Transverse colon (tissue), 4 donors: ENCODE results near the gene RPAIN. TPM values are rescaled to one million over a fixed set of nuclear protein-coding genes. Genes with fewer than 3 reads are reported as not detected.
"Not testable (repeated sequence)": the region's sequence is repeated elsewhere in the genome, so short reads cannot be mapped to it uniquely, and the experiment has no call there.

Experiments
- DNase-seq: peaks from one replicate; pipeline ENCODE4 v3.0.0-alpha.2; 2019
- H3K27ac ChIP-seq, 4 donors: fragments of 200-600 bp; sonication (generic); 2 replicates each; pipeline ENCODE4 v1.5.1; 2016 to 2018; ENCODE audit warnings: inconsistent platforms in 4 of 4
- H3K27me3 ChIP-seq: fragments of 200-600 bp; sonication (generic); 2 replicates; pipeline ENCODE4 v1.5.1; 2017; ENCODE audit warnings: inconsistent platforms
- H3K36me3 ChIP-seq, 4 donors: fragments of 200-600 bp; sonication (generic); 2 replicates each; pipeline ENCODE4 v1.5.1; 2017 to 2019; ENCODE audit warnings: inconsistent platforms in 4 of 4
- H3K4me1 ChIP-seq, 4 donors: fragments of 200-600 bp; sonication (generic); 2 replicates each; pipeline ENCODE4 v1.5.1; 2017 to 2020; ENCODE audit warnings: inconsistent platforms in 4 of 4
- H3K4me3 ChIP-seq, 4 donors: fragments of 200-600 bp; sonication (generic); 1 replicate in 1 of 4; 2 replicates in 3 of 4; pipeline versions ENCODE4 v1.5.1 to v1.6.1; 2017 to 2019; ENCODE audit warnings: inconsistent platforms in 4 of 4
- H3K9me3 ChIP-seq, 2 donors: fragments of 200-600 bp; sonication (generic); 2 replicates each; pipeline ENCODE4 v1.5.1; 2017 to 2019; ENCODE audit warnings: inconsistent platforms in 2 of 2
- CTCF ChIP-seq, 5 experiments: fragments of 200-600 bp in 3 of 5; fragments of 450-650 bp in 2 of 5; sonication (generic) in 3 of 5; IDR thresholded peaks; 1 replicate in 2 of 5; 2 replicates in 3 of 5; pipeline ENCODE4 v1.5.1; 2016 to 2017; ENCODE audit warnings: antibody characterized with exemption in 5 of 5, inconsistent platforms in 3 of 5, mild to moderate bottlenecking in 2 of 5, moderate library complexity in 1 of 5
- EP300 ChIP-seq: sonication (generic); formaldehyde crosslinking; IDR thresholded peaks from one replicate; pipeline ENCODE4 v1.6.1; 2017; ENCODE audit warnings: antibody characterized with exemption, low read depth
- POLR2A ChIP-seq: fragments of 450-650 bp; IDR thresholded peaks from one replicate; pipeline ENCODE4 v1.6.1; 2016; ENCODE audit warnings: antibody characterized with exemption, mild to moderate bottlenecking, moderate library complexity
- POLR2AphosphoS5 ChIP-seq, 3 donors: sonication (generic); formaldehyde crosslinking; IDR thresholded peaks; one replicate each; pipeline ENCODE4 v1.6.1; 2016; ENCODE audit warnings: antibody characterized with exemption in 3 of 3
- WGBS, 2 donors: methylation state at CpG; one replicate each; pipeline ENCODE4 v1.1.5; 2018; ENCODE audit warnings: low coverage in 1 of 2; 5-methylcytosine and 5-hydroxymethylcytosine counted together
- in situ Hi-C, 4 donors: fragments of 200-750 bp; cut with MboI; loops; one replicate each; pipeline versions ENCODE4 v1.15.0 to v1.15.1; 2017; ENCODE audit warnings: low sequenced_read_pairs in 3 of 4, low pct_ligation_motif_present in 1 of 4, low pct_unique_long_range_greater_than_20kb in 1 of 4
- intact Hi-C: fragments of 100-400 bp; cut with DNase I; formaldehyde crosslinking; loops from one replicate; pipeline ENCODE4 v1.15.1; 2023; ENCODE audit warnings: low total_unique reads
- total RNA-seq, 4 donors: library from RNA; depleted of rRNA; stranded (reverse); fragments of >200 nt; gene quantifications; one replicate each; pipeline ENCODE4 v1.1.0, GENCODE V29; 2016

Gene RPAIN
- total RNA-seq, 4 donors from 2014 or later, result 9.4 to 566 (median 41.9) TPM

GRCh38 chr17:5434984-5435383, 15.0 kb downstream of the RPAIN start:
- H3K27me3 ChIP-seq, result no peaks in the 10 kb centered on the region
- 95 to 100% methylated on average over 1 to 2 of the region's 2 CpGs for WGBS, 2 donors
- peaks cover 0 to 39% (median 11%) of the 10 kb centered on the region in 4 donors for H3K36me3 ChIP-seq
- no peak overlapping the region for H3K27ac ChIP-seq
- intact Hi-C loops, result no loop called here
- DNase-seq, result no peak
- in situ Hi-C loops, result no loop called here
- no peak for TF ChIP-seq POLR2A
- TF ChIP-seq EP300, result no peak
- no peak for TF ChIP-seq POLR2AphosphoS5 (IDR thresholded peaks at IDR 0.05)
- TF ChIP-seq CTCF (IDR thresholded peaks at IDR 0.05), result no peak
- H3K4me1 ChIP-seq, result peaks cover 5 to 29% (median 15%) of the 10 kb centered on the region in 4 donors
- no peaks in the 10 kb centered on the region for H3K9me3 ChIP-seq
- no peak overlapping the region for H3K4me3 ChIP-seq

GRCh38 chr17:5435781-5436315, 15.9 kb downstream of the RPAIN start:
- DNase-seq, H3K27me3 ChIP-seq, intact Hi-C loops, H3K27ac ChIP-seq, in situ Hi-C loops, H3K9me3 ChIP-seq, H3K4me3 ChIP-seq: not testable (repeated sequence)
- Histone ChIP-seq H3K36me3 (peaks cover 0 to 39% (median 11%) of the 10 kb centered on the region in 4 donors), H3K4me1 (peaks cover 5 to 29% (median 15%) of the 10 kb centered on the region in 4 donors)
- 91% methylated on average over 12 of the region's 12 CpGs; no CpG with 5 or more reads in 1 of the 2 donors for whole genome bisulfite sequencing, 2 donors

GRCh38 chr17:5437721-5438317, 17.8 kb downstream of the RPAIN start:
- 28 to 47% methylated on average over 3 to 5 of the region's 5 CpGs for WGBS, 2 donors
- in situ Hi-C loops, result no loop called here
- no peak for TF ChIP-seq POLR2AphosphoS5 (IDR thresholded peaks at IDR 0.05)
- TF ChIP-seq CTCF (IDR thresholded peaks at IDR 0.05), result no peak
- no peak for TF ChIP-seq POLR2A
- Histone ChIP-seq H3K27ac (peak overlapping the region; percentile 86 to 89 (median 88)), H3K36me3 (peaks cover 0 to 31% (median 5%) of the 10 kb centered on the region in 4 donors), H3K9me3 (no peaks in the 10 kb centered on the region), H3K4me3 (peak overlapping the region in 3 of 4 donors; percentile 71 to 97 (median 77)), H3K4me1 (peaks cover 5 to 29% (median 15%) of the 10 kb centered on the region in 4 donors), H3K27me3 (no peaks in the 10 kb centered on the region)
- no peak for DNase-seq
- intact Hi-C loops, result no loop called here

GRCh38 chr17:5438716-5439445, 18.9 kb downstream of the RPAIN start, which contains the start of gene C1QBP:
TSS of gene C1QBP (minus strand) at chr17:5439155. CDS start at chr17:5439073, 82 bp downstream.
- Histone ChIP-seq H3K9me3 (no peaks in the 10 kb centered on the region), H3K27me3 (no peaks in the 10 kb centered on the region), H3K27ac (peak within 1 kb of the TSS; percentile 86 to 89 (median 88)), H3K4me3 (peak within 1 kb of the TSS; percentile 71 to 97 (median 82)), H3K36me3 (peaks cover 0 to 22% (median 4%) of the 10 kb centered on the region in 4 donors), H3K4me1 (peaks cover 5 to 29% (median 15%) of the 10 kb centered on the region in 4 donors)
- in situ Hi-C loops (no loop called here), intact Hi-C loops (no loop called here)
- peak; percentile 96 for DNase-seq
- TF ChIP-seq CTCF (IDR thresholded peaks at IDR 0.05) (peak; percentile 99 to 100 (median 99)), POLR2AphosphoS5 (IDR thresholded peaks at IDR 0.05) (peak; percentile 66 to 77 (median 73)), EP300 (no peak), POLR2A (peak; percentile 54)
- WGBS, 2 donors, result 1% methylated on average over 71 of the region's 75 CpGs; no CpG with 5 or more reads in 1 of the 2 donors
